Endothelial cell of umbilical vein (primary cell): ENCODE measurements around the gene ABCD1. TPM values are rescaled to one million over a fixed set of nuclear protein-coding genes. Genes with fewer than 3 reads are reported as not detected.

Source experiments
- BruUV-seq: library from RNA; stranded (reverse); fragments of 400-500 nt; replicated peaks from 2 replicates; lab custom pipeline; 2021; lab: Mats Ljungman, UMichigan
- CTCF ChIA-PET: fragments of 300-600, 350-600 bp; sonication (Branson Sonifier 250); formaldehyde crosslinking; loops from one replicate; lab custom pipeline; 2021; ENCODE audit warnings: antibody characterized with exemption, inconsistent platforms; lab: Charles Lee
- POLR2A ChIA-PET: fragments of 300-600, 350-600 bp; sonication (Branson Sonifier 250); formaldehyde crosslinking; loops from one replicate; lab custom pipeline; 2021; ENCODE audit warnings: antibody characterized with exemption, inconsistent platforms; lab: Charles Lee
- DNase-seq: peaks from one replicate; pipeline ENCODE4 v3.0.0-alpha.2; 2011; ENCODE audit warnings: low read depth, low spot score
- FAIRE-seq: peaks from 2 replicates; lab custom pipeline; 2011; peaks lifted over from hg19 to GRCh38; lab: Jason Lieb, UNC
- H2AFZ ChIP-seq: 2 replicates; pipeline ENCODE4 v1.6.0; 2012; ENCODE audit warnings: low read depth, low read length, control low read depth, inconsistent platforms
- H3K27ac ChIP-seq: 2 replicates; pipeline ENCODE4 v1.5.1; 2011; ENCODE audit warnings: low read depth, mild to moderate bottlenecking, control low read depth, low read length, moderate library complexity; ENCODE audit not compliant: insufficient read depth
- H3K27me3 ChIP-seq, 2 experiments: 2 replicates each; pipeline versions ENCODE4 v1.6.0 to v1.6.1; 2011; ENCODE audit warnings: low read length in 2 of 2, mixed read lengths in 1 of 2; ENCODE audit not compliant: control insufficient read depth in 2 of 2, insufficient read depth in 2 of 2
- H3K36me3 ChIP-seq, 2 experiments: 2 replicates in 1 of 2; 3 replicates in 1 of 2; pipeline ENCODE4 v1.5.1; 2011; ENCODE audit warnings: low read length in 2 of 2, mild to moderate bottlenecking in 1 of 2, moderate library complexity in 1 of 2; ENCODE audit not compliant: control insufficient read depth in 2 of 2, insufficient read depth in 2 of 2; ENCODE audit errors: extremely low read depth in 1 of 2
- H3K4me1 ChIP-seq: 3 replicates; pipeline ENCODE4 v1.5.1; 2011; ENCODE audit warnings: mild to moderate bottlenecking, low read length; ENCODE audit not compliant: control insufficient read depth, insufficient read depth; ENCODE audit errors: extremely low read depth
- H3K4me2 ChIP-seq: 2 replicates; pipeline ENCODE4 v1.6.1; 2011; ENCODE audit warnings: low read length, control low read depth, mixed read lengths; ENCODE audit not compliant: insufficient read depth
- H3K4me3 ChIP-seq, 3 experiments: fragments of 200-600 bp in 1 of 3; sonication (generic), shearing (Covaris generic) in 1 of 3; replicated peaks in 1 of 3; 2 replicates each; pipeline ENCODE4 v1.5.1; 2011 to 2016; ENCODE audit warnings: control low read depth in 3 of 3, low read length in 3 of 3, mild to moderate bottlenecking in 2 of 3, inconsistent platforms in 1 of 3, low read depth in 1 of 3, moderate library complexity in 1 of 3; ENCODE audit not compliant: insufficient read depth in 1 of 3
- H3K79me2 ChIP-seq: 2 replicates; pipeline ENCODE4 v1.6.0; 2012; ENCODE audit warnings: low read length, inconsistent platforms; ENCODE audit not compliant: control insufficient read depth, insufficient read depth
- H3K9ac ChIP-seq: replicated peaks from 2 replicates; pipeline ENCODE3; 2011; ENCODE audit warnings: low read length, control low read depth; ENCODE audit not compliant: insufficient read depth; ENCODE audit errors: extremely low read depth
- H3K9me1 ChIP-seq: replicated peaks from 3 replicates; pipeline ENCODE4 v1.6.0; 2011; ENCODE audit warnings: mild to moderate bottlenecking, low read length; ENCODE audit not compliant: control insufficient read depth, insufficient read depth; ENCODE audit errors: extremely low read depth
- H3K9me3 ChIP-seq: replicated peaks from 2 replicates; pipeline ENCODE4 v1.5.1; 2012; ENCODE audit warnings: low read length, inconsistent platforms; ENCODE audit not compliant: control insufficient read depth, insufficient read depth
- H4K20me1 ChIP-seq: replicated peaks from 2 replicates; pipeline ENCODE3; 2011; ENCODE audit warnings: mild to moderate bottlenecking, low read length; ENCODE audit not compliant: control insufficient read depth, insufficient read depth; ENCODE audit errors: extremely low read depth
- CTCF ChIP-seq, 2 donors: IDR thresholded peaks; 1 replicate in 1 of 2; 2 replicates in 1 of 2; pipeline ENCODE4 v1.5.1; 2011; ENCODE audit warnings: low read length in 2 of 2, mild to moderate bottlenecking in 2 of 2, moderate library complexity in 2 of 2, control low read depth in 1 of 2, inconsistent platforms in 1 of 2, low read depth in 1 of 2; ENCODE audit not compliant: insufficient read depth in 1 of 2; ENCODE audit errors: extremely low read depth in 1 of 2
- EZH2 ChIP-seq: IDR thresholded peaks from 2 replicates; pipeline ENCODE4 v1.6.1; 2012; ENCODE audit warnings: borderline replicate concordance, low read depth, mild to moderate bottlenecking, moderate library complexity, low read length, inconsistent platforms; ENCODE audit not compliant: severe bottlenecking
- FOS ChIP-seq: IDR thresholded peaks from 2 replicates; pipeline ENCODE4 v1.6.1; 2011; ENCODE audit warnings: mild to moderate bottlenecking, low read length, moderate library complexity, borderline replicate concordance; ENCODE audit not compliant: insufficient read depth
- GATA2 ChIP-seq: IDR thresholded peaks from 2 replicates; pipeline ENCODE4 v1.7.0; 2011; ENCODE audit warnings: low read depth, mild to moderate bottlenecking, moderate library complexity, mixed read lengths, low read length; ENCODE audit not compliant: insufficient read length, insufficient read depth
- JUN ChIP-seq: IDR thresholded peaks from 2 replicates; pipeline ENCODE4 v1.6.1; 2011; ENCODE audit warnings: borderline replicate concordance, low read depth; ENCODE audit not compliant: insufficient read length, insufficient read depth
- MAX ChIP-seq: IDR thresholded peaks from 2 replicates; pipeline ENCODE4 v1.6.1; 2011; ENCODE audit not compliant: insufficient read depth, insufficient read length
- MYC ChIP-seq: IDR thresholded peaks from one replicate; pipeline ENCODE4 v1.6.1; 2011; ENCODE audit warnings: mild to moderate bottlenecking, low read depth, low read length
- POLR2A ChIP-seq: IDR thresholded peaks from 2 replicates; pipeline ENCODE4 v1.6.1; 2012; ENCODE audit warnings: low read depth, mild to moderate bottlenecking, control low read depth, low read length
- POLR2AphosphoS5 ChIP-seq: IDR thresholded peaks from 2 replicates; pipeline ENCODE4 v1.6.1; 2012; ENCODE audit warnings: low read depth, mild to moderate bottlenecking, control low read depth, low read length, moderate library complexity; ENCODE audit not compliant: insufficient read depth
- dilution Hi-C: fragments of 300-500 bp; cut with MboI; formaldehyde crosslinking; loops from one replicate; pipeline ENCODE4 v1.15.0; 2019; ENCODE audit warnings: low sequenced_read_pairs; ENCODE audit not compliant: extremely low pct_ligation_motif_present
- intact Hi-C: fragments of 100-400 bp; cut with micrococcal nuclease; formaldehyde crosslinking; loops from one replicate; pipeline ENCODE4 v1.10.0; 2022
- polyA plus RNA-seq, 4 experiments: library from polyadenylated mRNA; depleted of rRNA in 3 of 4; stranded (reverse) in 3 of 4; unstranded in 1 of 4; fragments of >200 nt; gene quantifications; 2 replicates each; pipeline versions ENCODE4 v1.2.1 to v1.2.3, GENCODE V29; 2011 to 2012; ENCODE audit warnings: missing spikeins in 1 of 4
- total RNA-seq: library from RNA; stranded (reverse); gene quantifications from 2 replicates; pipeline ENCODE4 v1.2.3, GENCODE V29; 2021

Gene ABCD1
- total and polyA plus RNA-seq, 2 donors (not counting 3 experiments of a cell fraction or from before 2014, with no cell fraction given), result 9.1 to 12.9 TPM

- no peak for TF ChIP-seq POLR2AphosphoS5
- TF ChIP-seq FOS, result no peak
- TF ChIP-seq MYC, result no peak
- no peak for TF ChIP-seq JUN
- no peak for TF ChIP-seq MAX
- no peak for TF ChIP-seq GATA2
- no peak for TF ChIP-seq EZH2
- no peak for TF ChIP-seq POLR2A
- no peak for TF ChIP-seq CTCF (IDR thresholded peaks at IDR 0.05; ENCODE audit: extremely low read depth in 1 of 2, insufficient read depth in 1 of 2, low read depth in 1 of 2, low read length in 2 of 2)
- no peaks in the 10 kb centered on the region for H3K27me3 ChIP-seq
- H4K20me1 ChIP-seq, result no peaks in the 10 kb centered on the region
- H3K4me1 ChIP-seq, result peaks cover 20% of the 10 kb centered on the region
- dilution Hi-C loops, result no loop called here
- ChIA-PET POLR2A (no interaction called here), CTCF (no interaction called here)
- intact Hi-C loops, result loop anchor here (10.0 kb wide), 1 partner anchor 283 kb away; no protein-coding TSS in a partner anchor
- FAIRE-seq, result no peak
- no peaks in the 10 kb centered on the region for H3K36me3 ChIP-seq
- no peak overlapping the region for H2AFZ ChIP-seq
- no peaks in the 10 kb centered on the region for H3K9me1 ChIP-seq
- H3K4me2 ChIP-seq, result no peak overlapping the region
- no peak for DNase-seq
- no peaks in the 10 kb centered on the region for H3K79me2 ChIP-seq
- H3K9me3 ChIP-seq, result no peaks in the 10 kb centered on the region
- H3K9ac ChIP-seq, result no peak overlapping the region
- no peak overlapping the region for H3K4me3 ChIP-seq
- H3K27ac ChIP-seq, result no peak overlapping the region
- no TSS peak for BruUV-seq
Observed at GRCh38 chrX:153761863-153762262, 37.2 kb downstream of the ABCD1 start.
